ENCODE data around the gene SMPD3. TPM values are rescaled to one million over a fixed set of nuclear protein-coding genes. Genes with fewer than 3 reads are reported as not detected.

The SMPD3 gene
- total RNA-seq, 1 experiment from 2014 or later = 0.89 TPM

GRCh38 chr16:68496689-68497088 lies 48.4 kb upstream of the SMPD3 start:
- Histone ChIP-seq H3K79me2 (ENCODE audit: insufficient read depth, low read length) (no peaks in the 10 kb centered on the region), H3K4me2 (ENCODE audit: low read length) (no peak overlapping the region), H3K9me2 (ENCODE audit: insufficient read depth) (no peaks in the 10 kb centered on the region), H3K27ac (ENCODE audit: low read depth, low read length) (no peak overlapping the region), H3K4me3 (replicated peaks in 1 of 2; ENCODE audit: low read depth in 1 of 2, low read length in 2 of 2) (no peak overlapping the region), H3K36me3 (ENCODE audit: control insufficient read depth in 1 of 2, insufficient read depth in 2 of 2, low read length in 2 of 2) (no peaks in the 10 kb centered on the region), H2AFZ (ENCODE audit: low read depth, low read length, poor library complexity, severe bottlenecking) (no peak overlapping the region), H3K9me3 (ENCODE audit: control insufficient read depth in 1 of 2, insufficient read depth in 1 of 2, low read depth in 1 of 2, low read length in 2 of 2) (no peaks in the 10 kb centered on the region), H3K9ac (ENCODE audit: low read length) (no peak overlapping the region), H4K20me1 (ENCODE audit: insufficient read depth) (no peaks in the 10 kb centered on the region), H3K27me3 (ENCODE audit: insufficient read depth, low read length) (no peaks in the 10 kb centered on the region), H3K4me1 (ENCODE audit: control insufficient read depth in 1 of 2, insufficient read depth in 2 of 2, low read length in 2 of 2) (peaks cover 0 to 2% of the 10 kb centered on the region in 2 experiments; a peak in 2 of 4 replicates)
- intact Hi-C loops (cut with micrococcal nuclease) = no loop called here
- POLR2A ChIA-PET = no interaction called here
- ATAC-seq (no peak), DNase-seq (ENCODE audit: low read depth, low spot score) (no peak)
- RAD21 ChIA-PET (ENCODE audit: low non-redundant PET in 1 of 2, low total read pairs in 2 of 2, uncharacterized antibody in 2 of 2, unreplicated experiment in 2 of 2) = no interaction called here
- no TSS peak for BruUV-seq (replicated peaks)
- CTCF ChIA-PET = no interaction called here
- TF ChIP-seq, protein P1, sequence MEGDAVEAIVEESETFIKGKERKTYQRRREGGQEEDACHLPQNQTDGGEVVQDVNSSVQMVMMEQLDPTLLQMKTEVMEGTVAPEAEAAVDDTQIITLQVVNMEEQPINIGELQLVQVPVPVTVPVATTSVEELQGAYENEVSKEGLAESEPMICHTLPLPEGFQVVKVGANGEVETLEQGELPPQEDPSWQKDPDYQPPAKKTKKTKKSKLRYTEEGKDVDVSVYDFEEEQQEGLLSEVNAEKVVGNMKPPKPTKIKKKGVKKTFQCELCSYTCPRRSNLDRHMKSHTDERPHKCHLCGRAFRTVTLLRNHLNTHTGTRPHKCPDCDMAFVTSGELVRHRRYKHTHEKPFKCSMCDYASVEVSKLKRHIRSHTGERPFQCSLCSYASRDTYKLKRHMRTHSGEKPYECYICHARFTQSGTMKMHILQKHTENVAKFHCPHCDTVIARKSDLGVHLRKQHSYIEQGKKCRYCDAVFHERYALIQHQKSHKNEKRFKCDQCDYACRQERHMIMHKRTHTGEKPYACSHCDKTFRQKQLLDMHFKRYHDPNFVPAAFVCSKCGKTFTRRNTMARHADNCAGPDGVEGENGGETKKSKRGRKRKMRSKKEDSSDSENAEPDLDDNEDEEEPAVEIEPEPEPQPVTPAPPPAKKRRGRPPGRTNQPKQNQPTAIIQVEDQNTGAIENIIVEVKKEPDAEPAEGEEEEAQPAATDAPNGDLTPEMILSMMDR (IDR thresholded peaks at IDR 0.05 in 2 of 3, conservative IDR thresholded peaks at IDR 0.05 in 1 of 3; ENCODE audit: borderline replicate concordance in 1 of 3, insufficient read depth in 1 of 3, low read depth in 2 of 3, low read length in 2 of 3) = no peak
- TF ChIP-seq, protein P2, sequence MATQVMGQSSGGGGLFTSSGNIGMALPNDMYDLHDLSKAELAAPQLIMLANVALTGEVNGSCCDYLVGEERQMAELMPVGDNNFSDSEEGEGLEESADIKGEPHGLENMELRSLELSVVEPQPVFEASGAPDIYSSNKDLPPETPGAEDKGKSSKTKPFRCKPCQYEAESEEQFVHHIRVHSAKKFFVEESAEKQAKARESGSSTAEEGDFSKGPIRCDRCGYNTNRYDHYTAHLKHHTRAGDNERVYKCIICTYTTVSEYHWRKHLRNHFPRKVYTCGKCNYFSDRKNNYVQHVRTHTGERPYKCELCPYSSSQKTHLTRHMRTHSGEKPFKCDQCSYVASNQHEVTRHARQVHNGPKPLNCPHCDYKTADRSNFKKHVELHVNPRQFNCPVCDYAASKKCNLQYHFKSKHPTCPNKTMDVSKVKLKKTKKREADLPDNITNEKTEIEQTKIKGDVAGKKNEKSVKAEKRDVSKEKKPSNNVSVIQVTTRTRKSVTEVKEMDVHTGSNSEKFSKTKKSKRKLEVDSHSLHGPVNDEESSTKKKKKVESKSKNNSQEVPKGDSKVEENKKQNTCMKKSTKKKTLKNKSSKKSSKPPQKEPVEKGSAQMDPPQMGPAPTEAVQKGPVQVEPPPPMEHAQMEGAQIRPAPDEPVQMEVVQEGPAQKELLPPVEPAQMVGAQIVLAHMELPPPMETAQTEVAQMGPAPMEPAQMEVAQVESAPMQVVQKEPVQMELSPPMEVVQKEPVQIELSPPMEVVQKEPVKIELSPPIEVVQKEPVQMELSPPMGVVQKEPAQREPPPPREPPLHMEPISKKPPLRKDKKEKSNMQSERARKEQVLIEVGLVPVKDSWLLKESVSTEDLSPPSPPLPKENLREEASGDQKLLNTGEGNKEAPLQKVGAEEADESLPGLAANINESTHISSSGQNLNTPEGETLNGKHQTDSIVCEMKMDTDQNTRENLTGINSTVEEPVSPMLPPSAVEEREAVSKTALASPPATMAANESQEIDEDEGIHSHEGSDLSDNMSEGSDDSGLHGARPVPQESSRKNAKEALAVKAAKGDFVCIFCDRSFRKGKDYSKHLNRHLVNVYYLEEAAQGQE (IDR thresholded peaks at IDR 0.05; ENCODE audit: low read depth) = no peak
- TF ChIP-seq POLR2A (IDR thresholded peaks at IDR 0.05; ENCODE audit: borderline replicate concordance, extremely low read depth, insufficient read depth, insufficient read length) = no peak
- TF ChIP-seq CEBPB (IDR thresholded peaks at IDR 0.05; ENCODE audit: low read depth) = no peak
- no peak for TF ChIP-seq RAD21 (IDR thresholded peaks at IDR 0.05; ENCODE audit: low read depth)
- no peak for TF ChIP-seq FOSL1 (IDR thresholded peaks at IDR 0.05; ENCODE audit: low read depth)
- TF ChIP-seq YY1 (IDR thresholded peaks at IDR 0.05; ENCODE audit: extremely low read depth, insufficient replicate concordance, low read depth, low read length) = no peak
- no peak for TF ChIP-seq SRF (IDR thresholded peaks at IDR 0.05; ENCODE audit: low read depth)
- no peak for TF ChIP-seq CBX3 (IDR thresholded peaks at IDR 0.05; ENCODE audit: low read depth)
- no peak for TF ChIP-seq ZBTB33 (IDR thresholded peaks at IDR 0.05; ENCODE audit: extremely low read depth, insufficient replicate concordance, low read length)
- no peak for TF ChIP-seq ZNF274 (IDR thresholded peaks at IDR 0.05; ENCODE audit: low read depth, low read length)
- no peak for TF ChIP-seq SIN3A (IDR thresholded peaks at IDR 0.05; ENCODE audit: low read depth)
- no peak for TF ChIP-seq ELF1 (IDR thresholded peaks at IDR 0.05; ENCODE audit: borderline replicate concordance, low read depth)
- TF ChIP-seq EZH2 (IDR thresholded peaks at IDR 0.05) = no peak
- TF ChIP-seq, protein P3, sequence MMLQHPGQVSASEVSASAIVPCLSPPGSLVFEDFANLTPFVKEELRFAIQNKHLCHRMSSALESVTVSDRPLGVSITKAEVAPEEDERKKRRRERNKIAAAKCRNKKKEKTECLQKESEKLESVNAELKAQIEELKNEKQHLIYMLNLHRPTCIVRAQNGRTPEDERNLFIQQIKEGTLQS (IDR thresholded peaks at IDR 0.05) = no peak
- TF ChIP-seq ZFX (IDR thresholded peaks at IDR 0.05) = no peak
- TF ChIP-seq SP1 (IDR thresholded peaks at IDR 0.05; ENCODE audit: low read depth) = no peak
- no peak for TF ChIP-seq EGR1 (IDR thresholded peaks at IDR 0.05; ENCODE audit: low read depth)

Measured in HCT116 (cell line).